ENCODE data around the gene CHMP1B. TPM values are rescaled to one million over a fixed set of nuclear protein-coding genes. Genes with fewer than 3 reads are reported as not detected.

Gene CHMP1B
- total RNA-seq, 4 donors from 2014 or later: 75.4 to 99.5 (median 85.9) TPM

- 65% methylated on average over 16 to 17 of the region's 17 CpGs for WGBS, 2 donors
- Histone ChIP-seq H3K9me3 (no peaks in the 10 kb centered on the region), H3K36me3 (no peaks in the 10 kb centered on the region), H3K27me3 (no peaks in the 10 kb centered on the region), H3K4me3 (replicated peaks in 1 of 3) (no peak overlapping the region), H3K4me1 (peaks cover 44 to 77% of the 10 kb centered on the region in 2 donors), H3K27ac (peak overlapping the region; percentile 86 to 94 (median 87))
- intact Hi-C loops (cut with DNase I): no loop called here
- DNase-seq: peak; percentile 91 to 92
- TF ChIP-seq CTCF (IDR thresholded peaks at IDR 0.05) (no peak), POLR2A (IDR thresholded peaks at IDR 0.05) (peak in 1 of 2 donors; percentile 49)
Measured at GRCh38 chr18:11860594-11861450, 9.6 kb downstream of the CHMP1B start.

- H3K9me3 ChIP-seq: no peaks in the 10 kb centered on the region
- H3K4me3 ChIP-seq (replicated peaks in 1 of 3): no peak overlapping the region
- no peaks in the 10 kb centered on the region for H3K36me3 ChIP-seq
- TF ChIP-seq CTCF (IDR thresholded peaks at IDR 0.05) (no peak), POLR2A (IDR thresholded peaks at IDR 0.05) (no peak)
- H3K27me3 ChIP-seq: no peaks in the 10 kb centered on the region
- WGBS, 2 donors: 76 to 86% methylated on average over 20 of the region's 20 CpGs
- peak; percentile 32 to 37 for DNase-seq
- peaks cover 38 to 68% of the 10 kb centered on the region in 2 donors for H3K4me1 ChIP-seq
- intact Hi-C loops (cut with DNase I): no loop called here
- peak overlapping the region; percentile 86 to 94 (median 87) for H3K27ac ChIP-seq
Measured at GRCh38 chr18:11861583-11862288, 10.5 kb downstream of the CHMP1B start.

DNA sequence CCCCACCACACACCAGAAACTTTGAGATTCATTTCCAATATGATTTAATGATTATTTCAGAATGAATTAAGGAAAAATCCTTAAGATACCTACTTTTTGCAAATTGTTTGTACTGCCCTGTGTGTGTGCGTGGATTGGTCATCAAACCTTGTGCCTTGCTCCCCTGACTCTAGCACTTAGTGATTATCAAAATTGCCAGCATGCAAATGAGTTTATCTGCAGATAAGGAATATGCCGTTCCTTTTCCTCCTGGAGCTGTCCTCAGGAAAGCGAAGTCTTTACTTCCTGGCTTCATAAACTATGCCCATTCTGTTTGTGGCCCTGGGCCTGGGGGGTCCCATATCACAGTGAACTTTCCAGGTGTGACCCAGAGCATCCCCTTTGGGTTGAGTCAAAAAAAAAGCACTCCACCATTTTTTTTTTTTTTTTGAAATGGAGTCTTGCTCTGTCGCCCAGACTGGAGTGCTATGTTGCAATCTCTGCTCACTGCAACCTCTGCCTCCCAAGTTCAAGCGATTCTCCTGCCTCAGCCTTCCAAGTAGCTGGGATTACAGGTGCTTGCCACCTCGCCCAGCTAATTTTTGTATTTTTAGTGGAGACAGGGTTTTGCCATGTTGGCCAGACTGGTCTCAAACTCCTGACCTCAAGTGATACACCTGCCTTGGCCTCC lies 11.4 kb downstream of the CHMP1B start:
- Histone ChIP-seq H3K27ac (peak overlapping the region in 2 of 3 donors; percentile 32 to 86), H3K36me3 (no peaks in the 10 kb centered on the region), H3K4me1 (peaks cover 30 to 59% of the 10 kb centered on the region in 2 donors), H3K4me3 (replicated peaks in 1 of 3) (no peak overlapping the region), H3K9me3 (no peaks in the 10 kb centered on the region), H3K27me3 (no peaks in the 10 kb centered on the region)
- peak in 1 of 2 donors; percentile 20 for DNase-seq
- WGBS, 2 donors: 82 to 83% methylated on average over 6 of the region's 6 CpGs
- intact Hi-C loops (cut with DNase I): no loop called here
- TF ChIP-seq POLR2A (IDR thresholded peaks at IDR 0.05) (no peak), CTCF (IDR thresholded peaks at IDR 0.05) (no peak)

DNA sequence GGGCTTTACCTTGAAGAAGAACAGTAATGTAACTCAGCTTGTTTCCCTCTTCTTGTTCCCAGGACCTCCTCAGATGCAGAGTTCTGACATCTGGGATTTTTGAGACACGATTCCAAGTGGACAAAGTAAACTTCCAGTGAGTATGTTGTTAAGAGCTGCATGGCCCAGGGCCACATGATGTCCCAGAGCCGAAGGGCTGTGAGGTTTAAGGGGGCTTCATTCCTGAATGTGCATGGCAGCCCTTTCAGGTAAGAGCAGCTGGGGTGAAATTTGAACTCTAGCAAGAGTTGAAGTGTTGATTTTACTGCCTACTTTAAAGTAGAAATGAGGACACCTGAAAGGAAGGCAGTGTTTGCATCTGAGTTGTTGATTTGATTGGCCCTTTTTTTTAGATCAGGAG lies 13.3 kb downstream of the CHMP1B start:
- H3K4me1 ChIP-seq: peaks cover 12 to 43% of the 10 kb centered on the region in 2 donors
- 36 to 52% methylated on average over 2 of the region's 2 CpGs for WGBS, 2 donors
- TF ChIP-seq POLR2A (IDR thresholded peaks at IDR 0.05) (no peak), CTCF (IDR thresholded peaks at IDR 0.05) (no peak)
- intact Hi-C loops (cut with DNase I): no loop called here
- H3K36me3 ChIP-seq: no peaks in the 10 kb centered on the region
- no peak for DNase-seq
- no peak overlapping the region for H3K4me3 ChIP-seq (replicated peaks in 1 of 3)
- H3K9me3 ChIP-seq: no peaks in the 10 kb centered on the region
- H3K27me3 ChIP-seq: no peaks in the 10 kb centered on the region
- no peak overlapping the region for H3K27ac ChIP-seq
